NT2/D1 (cell line): ENCODE measurements around the gene ZNF568.
A peak's percentile ranks its signal among the peaks of the same experiment; 100 is the strongest.

Experiments
- DNase-seq: peaks from one replicate; pipeline ENCODE4 v3.0.0-alpha.2; 2011; ENCODE audit warnings: low read depth, low spot score
- H3K27me3 ChIP-seq: 2 replicates; pipeline ENCODE4 v1.6.0; 2011; ENCODE audit warnings: mild to moderate bottlenecking; ENCODE audit not compliant: insufficient read length, insufficient read depth
- H3K36me3 ChIP-seq: 2 replicates; pipeline ENCODE4 v1.6.1; 2011; ENCODE audit warnings: mild to moderate bottlenecking, low read length, mixed read lengths; ENCODE audit not compliant: insufficient read depth, insufficient read length
- H3K4me1 ChIP-seq: 2 replicates; pipeline ENCODE4 v1.5.1; 2011; ENCODE audit not compliant: insufficient read depth, insufficient read length
- H3K4me3 ChIP-seq: 2 replicates; pipeline ENCODE4 v1.5.1; 2011; ENCODE audit warnings: low read depth; ENCODE audit not compliant: insufficient read length
- H3K9ac ChIP-seq: 2 replicates; pipeline ENCODE4 v1.6.0; 2011; ENCODE audit warnings: low read depth; ENCODE audit not compliant: insufficient read length
- H3K9me3 ChIP-seq: 2 replicates; pipeline ENCODE4 v1.5.1; 2011; ENCODE audit warnings: mild to moderate bottlenecking, low read length; ENCODE audit not compliant: insufficient read depth
- SUZ12 ChIP-seq: IDR thresholded peaks from 2 replicates; pipeline ENCODE4 v1.6.1; 2011; ENCODE audit not compliant: insufficient read length, insufficient read depth; ENCODE audit errors: extremely low read depth
- YY1 ChIP-seq: IDR thresholded peaks from 2 replicates; pipeline ENCODE4 v1.6.1; 2011; ENCODE audit not compliant: insufficient read length, insufficient read depth
- ZNF274 ChIP-seq: IDR thresholded peaks from 2 replicates; pipeline ENCODE4 v1.6.1; 2011; ENCODE audit warnings: mild to moderate bottlenecking, low read depth, low read length

ZNF568 gene

DNA sequence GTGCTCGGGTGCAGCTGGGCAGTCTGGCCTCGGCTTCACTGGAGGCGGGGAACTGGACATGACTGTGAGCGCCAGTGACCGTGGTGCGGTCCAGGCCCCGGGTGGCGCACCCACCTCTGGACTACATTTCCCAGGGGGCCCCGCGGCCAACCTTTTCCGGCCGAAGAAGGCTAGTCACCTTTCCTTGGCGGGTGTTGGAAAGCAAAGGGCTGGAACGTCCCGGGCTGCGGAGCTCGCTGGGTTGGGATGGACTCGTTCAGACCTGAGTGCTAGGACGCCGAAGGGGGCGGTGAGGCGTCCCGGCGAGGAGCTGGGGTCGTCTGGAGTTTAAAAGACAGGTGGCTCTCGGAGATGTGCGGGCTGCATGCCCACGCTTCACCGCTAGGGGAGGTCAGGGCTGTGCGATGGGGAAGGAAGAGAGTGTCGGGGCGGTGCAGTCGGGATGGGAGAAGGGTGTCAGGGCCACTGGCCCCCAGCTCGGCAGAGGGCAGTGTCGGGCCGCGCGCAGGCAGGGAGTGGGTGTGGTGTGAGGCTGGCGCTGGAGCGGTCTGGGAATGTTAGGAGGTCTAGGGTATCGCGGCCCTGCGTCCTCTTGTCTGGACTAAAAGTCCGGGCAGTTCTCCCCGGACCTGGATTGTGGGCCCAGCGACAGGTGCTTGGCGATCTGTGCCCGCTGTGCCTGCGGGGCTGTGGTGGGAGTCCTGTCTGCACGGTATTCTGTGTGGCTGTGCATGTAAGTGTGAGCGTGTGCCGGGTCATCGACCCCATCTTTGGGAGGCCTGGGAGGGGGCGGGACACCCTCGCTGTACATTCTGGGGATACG, 57.1 kb downstream of the ZNF568 start:
- no peaks in the 10 kb centered on the region for H3K27me3 ChIP-seq
- peak overlapping the region; percentile 71 for H3K4me3 ChIP-seq
- no peaks in the 10 kb centered on the region for H3K9me3 ChIP-seq
- peak overlapping the region; percentile 90 for H3K9ac ChIP-seq
- TF ChIP-seq SUZ12 = no peak
- no peak for TF ChIP-seq ZNF274
- TF ChIP-seq YY1 = no peak
- H3K36me3 ChIP-seq = peaks cover 3% of the 10 kb centered on the region
- peak; percentile 68 for DNase-seq
- no peaks in the 10 kb centered on the region for H3K4me1 ChIP-seq

DNA sequence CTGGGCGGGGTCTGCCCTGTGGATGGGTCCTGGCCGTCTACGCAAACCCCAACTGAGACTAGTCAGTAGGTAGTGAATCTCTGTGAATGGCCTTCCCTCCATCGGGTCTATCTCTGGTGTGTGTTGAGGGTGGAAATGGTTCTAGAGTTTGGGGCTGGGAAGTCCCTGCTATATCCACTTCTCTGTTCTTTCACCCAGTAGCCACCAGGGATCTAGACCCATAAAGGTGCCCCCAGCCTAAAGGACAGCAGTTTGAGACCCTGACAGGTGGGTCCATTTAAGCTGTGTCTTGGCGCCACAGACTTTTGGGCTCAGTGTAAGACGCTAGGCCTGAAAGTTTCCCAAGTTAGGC, 57.7 kb downstream of the ZNF568 start:
- Histone ChIP-seq H3K9ac (peak overlapping the region; percentile 90), H3K4me1 (no peaks in the 10 kb centered on the region), H3K36me3 (peaks cover 3% of the 10 kb centered on the region), H3K9me3 (no peaks in the 10 kb centered on the region), H3K27me3 (no peaks in the 10 kb centered on the region), H3K4me3 (peak overlapping the region; percentile 71)
- no peak for DNase-seq
- TF ChIP-seq ZNF274 = no peak

DNA sequence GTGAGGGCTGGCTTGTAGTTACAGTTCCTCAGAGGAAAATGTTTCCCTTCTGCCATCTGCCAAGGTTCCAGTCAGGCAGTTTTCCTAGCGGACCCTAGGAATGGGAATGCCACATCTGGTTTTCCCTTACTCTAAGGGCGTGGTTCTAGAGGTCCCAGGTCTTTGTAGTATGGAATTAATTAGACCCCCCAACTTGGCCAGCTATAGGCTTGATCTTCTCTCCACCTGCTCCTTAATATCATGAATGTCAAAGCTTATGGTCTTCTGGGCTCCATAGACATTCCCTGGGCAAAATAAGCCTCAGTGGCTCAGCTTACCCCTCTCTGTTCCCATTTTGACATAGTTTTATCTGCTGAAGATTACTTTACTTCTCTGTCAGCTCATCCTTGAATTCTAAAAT, 70.0 kb downstream of the ZNF568 start:
- Histone ChIP-seq H3K9ac (no peak overlapping the region), H3K36me3 (no peaks in the 10 kb centered on the region), H3K4me1 (no peaks in the 10 kb centered on the region), H3K4me3 (no peak overlapping the region), H3K27me3 (no peaks in the 10 kb centered on the region), H3K9me3 (no peaks in the 10 kb centered on the region)
- TF ChIP-seq SUZ12 = no peak
- TF ChIP-seq ZNF274 = no peak
- TF ChIP-seq YY1 = no peak
- no peak for DNase-seq

DNA sequence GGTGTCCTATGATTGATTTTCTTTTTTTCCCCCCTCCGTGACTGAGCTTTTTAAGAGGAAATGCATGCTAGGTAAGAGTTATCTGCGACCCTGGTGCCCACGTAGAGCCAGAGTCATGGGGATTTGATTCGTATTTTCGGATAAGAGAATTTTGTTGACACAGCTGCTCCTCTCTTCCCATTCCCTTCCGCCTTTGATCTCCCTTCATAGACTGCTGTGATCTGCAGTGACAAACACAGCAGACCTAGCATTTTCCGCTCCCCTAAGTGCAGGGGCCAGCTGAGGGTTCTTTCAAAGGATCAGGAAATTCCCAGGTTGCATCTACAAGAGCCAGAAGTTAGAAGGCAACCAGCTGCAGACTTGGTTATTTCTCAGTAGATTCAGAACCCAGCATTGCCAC, 70.5 kb downstream of the ZNF568 start:
- Histone ChIP-seq H3K36me3 (peaks cover 2% of the 10 kb centered on the region), H3K4me1 (no peaks in the 10 kb centered on the region), H3K27me3 (no peaks in the 10 kb centered on the region), H3K9ac (no peak overlapping the region), H3K9me3 (no peaks in the 10 kb centered on the region), H3K4me3 (no peak overlapping the region)
- DNase-seq = no peak
- TF ChIP-seq ZNF274 = no peak
- TF ChIP-seq SUZ12 = no peak
- no peak for TF ChIP-seq YY1

DNA sequence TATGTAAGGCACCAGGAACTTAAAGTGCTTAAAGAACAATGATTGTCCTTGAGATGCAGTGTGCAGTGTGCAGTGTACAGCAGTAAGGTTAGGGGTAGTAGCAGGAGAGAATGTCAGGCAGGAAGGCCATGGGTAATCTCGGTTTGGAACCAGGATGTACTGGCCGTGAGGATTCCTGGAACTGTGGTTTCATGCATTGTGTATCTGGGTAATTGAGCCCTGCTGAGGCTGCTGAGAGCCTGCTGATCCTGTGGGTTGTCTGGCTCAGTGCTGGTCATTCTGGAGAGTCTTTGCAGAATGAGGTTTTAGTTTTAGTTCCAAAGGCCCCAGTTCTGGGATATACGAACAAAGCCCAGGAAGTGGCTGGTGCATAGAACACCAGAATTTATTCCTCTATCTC, 71.0 kb downstream of the ZNF568 start:
- DNase-seq = no peak
- TF ChIP-seq YY1 (no peak), ZNF274 (no peak), SUZ12 (no peak)
- Histone ChIP-seq H3K9me3 (no peaks in the 10 kb centered on the region), H3K4me1 (no peaks in the 10 kb centered on the region), H3K27me3 (no peaks in the 10 kb centered on the region), H3K9ac (no peak overlapping the region), H3K4me3 (no peak overlapping the region), H3K36me3 (peaks cover 4% of the 10 kb centered on the region)

DNA sequence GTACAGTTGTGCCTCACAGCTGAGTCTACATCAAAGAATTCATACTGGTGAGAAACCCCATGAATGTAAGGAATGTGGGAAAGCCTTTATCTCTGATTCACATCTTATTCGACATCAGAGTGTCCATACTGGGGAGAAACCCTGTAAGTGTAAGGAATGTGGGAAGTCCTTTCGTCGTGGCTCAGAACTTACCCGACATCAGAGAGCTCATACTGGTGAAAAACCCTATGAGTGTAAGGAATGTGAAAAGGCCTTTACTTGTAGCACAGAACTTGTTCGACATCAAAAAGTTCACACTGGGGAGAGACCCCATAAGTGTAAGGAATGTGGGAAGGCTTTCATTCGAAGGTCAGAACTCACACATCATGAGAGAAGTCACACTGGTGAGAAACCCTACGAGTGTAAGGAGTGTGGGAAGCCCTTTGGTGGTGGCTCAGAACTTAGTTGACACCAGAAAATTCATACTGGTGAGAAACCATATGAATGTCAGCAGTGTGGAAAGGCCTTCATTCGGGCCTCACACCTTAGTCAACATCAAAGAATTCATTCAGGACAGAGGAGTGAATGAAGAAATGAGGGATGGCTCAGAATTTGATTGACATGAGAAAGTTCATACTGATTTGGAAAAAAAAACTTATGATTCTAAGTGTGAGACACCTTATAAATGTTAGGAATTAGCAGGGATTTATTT, 81.2 kb downstream of the ZNF568 start:
- peak; percentile 43; the same call in 1 of the 2 replicates for TF ChIP-seq ZNF274
- no peak for TF ChIP-seq SUZ12
- H3K4me1 ChIP-seq = no peaks in the 10 kb centered on the region
- no peak overlapping the region for H3K9ac ChIP-seq
- H3K9me3 ChIP-seq = peaks cover 37% of the 10 kb centered on the region
- peaks cover 25% of the 10 kb centered on the region for H3K36me3 ChIP-seq
- no peaks in the 10 kb centered on the region for H3K27me3 ChIP-seq
- no peak for DNase-seq
- no peak overlapping the region for H3K4me3 ChIP-seq

DNA sequence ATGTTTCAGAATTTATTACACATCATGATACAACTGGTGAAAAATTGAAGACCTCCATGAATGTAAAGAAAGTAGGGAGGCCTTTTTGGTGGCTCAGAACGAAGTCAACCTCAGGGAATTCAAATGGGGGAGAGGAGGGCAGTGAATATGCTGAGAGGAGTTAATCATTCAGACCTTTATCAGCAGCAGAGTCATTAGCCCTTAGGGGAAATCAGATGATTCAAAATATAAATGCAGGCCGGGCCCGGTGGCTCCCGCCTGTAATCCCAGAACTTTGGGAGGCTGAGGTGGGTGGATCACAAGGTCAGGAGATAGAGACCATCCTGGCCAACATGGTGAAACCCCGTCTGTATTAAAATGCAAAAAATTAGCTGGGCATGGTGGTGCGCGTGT, 81.7 kb downstream of the ZNF568 start:
- H3K9me3 ChIP-seq = peaks cover 37% of the 10 kb centered on the region
- DNase-seq = no peak
- H3K4me3 ChIP-seq = no peak overlapping the region
- no peaks in the 10 kb centered on the region for H3K4me1 ChIP-seq
- TF ChIP-seq ZNF274 (no peak), SUZ12 (no peak), YY1 (no peak)
- H3K27me3 ChIP-seq = no peaks in the 10 kb centered on the region
- H3K36me3 ChIP-seq = peaks cover 21% of the 10 kb centered on the region
- no peak overlapping the region for H3K9ac ChIP-seq
